Hepatocyte (in vitro differentiated cells): ENCODE measurements around the gene TAS2R30.

Experiments used
- EZH2 ChIP-seq: fragments of 200-600 bp; sonication (generic); IDR thresholded peaks from 2 replicates; pipeline ENCODE4 v1.6.1; 2016; ENCODE audit warnings: antibody characterized with exemption, mild to moderate bottlenecking, borderline replicate concordance
- TF ChIP-seq, protein P1 (sequence below): fragments of 200-600 bp; sonication (generic); IDR thresholded peaks from 2 replicates; pipeline ENCODE4 v1.5.1; 2016; ENCODE audit warnings: antibody characterized with exemption, mild to moderate bottlenecking; ENCODE audit not compliant: poor library complexity

DNA sequence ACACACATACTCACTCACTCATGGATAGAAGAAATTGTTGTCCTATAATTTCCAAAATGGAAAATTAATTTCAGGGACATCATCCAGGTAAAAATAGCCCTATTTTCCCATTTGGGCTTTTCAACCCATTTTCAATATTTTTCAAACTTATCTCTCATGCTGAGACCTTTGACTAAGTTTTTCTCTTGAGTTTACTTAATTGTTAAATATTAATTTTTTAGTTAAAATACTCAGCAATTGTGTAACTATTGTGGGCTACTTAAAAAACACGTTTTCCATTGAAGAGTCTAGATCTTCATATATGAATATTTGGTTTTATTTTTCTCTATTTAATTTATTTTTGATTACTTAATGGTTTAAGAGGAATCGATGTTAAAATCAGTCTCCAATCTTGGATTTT, 28.2 kb downstream of the TAS2R30 start:
- no peak for TF ChIP-seq EZH2
- TF ChIP-seq, protein P1, sequence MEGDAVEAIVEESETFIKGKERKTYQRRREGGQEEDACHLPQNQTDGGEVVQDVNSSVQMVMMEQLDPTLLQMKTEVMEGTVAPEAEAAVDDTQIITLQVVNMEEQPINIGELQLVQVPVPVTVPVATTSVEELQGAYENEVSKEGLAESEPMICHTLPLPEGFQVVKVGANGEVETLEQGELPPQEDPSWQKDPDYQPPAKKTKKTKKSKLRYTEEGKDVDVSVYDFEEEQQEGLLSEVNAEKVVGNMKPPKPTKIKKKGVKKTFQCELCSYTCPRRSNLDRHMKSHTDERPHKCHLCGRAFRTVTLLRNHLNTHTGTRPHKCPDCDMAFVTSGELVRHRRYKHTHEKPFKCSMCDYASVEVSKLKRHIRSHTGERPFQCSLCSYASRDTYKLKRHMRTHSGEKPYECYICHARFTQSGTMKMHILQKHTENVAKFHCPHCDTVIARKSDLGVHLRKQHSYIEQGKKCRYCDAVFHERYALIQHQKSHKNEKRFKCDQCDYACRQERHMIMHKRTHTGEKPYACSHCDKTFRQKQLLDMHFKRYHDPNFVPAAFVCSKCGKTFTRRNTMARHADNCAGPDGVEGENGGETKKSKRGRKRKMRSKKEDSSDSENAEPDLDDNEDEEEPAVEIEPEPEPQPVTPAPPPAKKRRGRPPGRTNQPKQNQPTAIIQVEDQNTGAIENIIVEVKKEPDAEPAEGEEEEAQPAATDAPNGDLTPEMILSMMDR, result no peak
